HG02759 (cell line): ENCODE data around the gene PIP4K2B.
A peak's percentile ranks its signal among the peaks of the same experiment; 100 is the strongest.
"Not testable (repeated sequence)": the region's sequence is repeated elsewhere in the genome, so short reads cannot be mapped to it uniquely, and the experiment has no call there.

Experiments used
- ATAC-seq: cut with Tn5 transposase; IDR thresholded peaks from one replicate; pipeline ENCODE4 v1.9.1; 2021; ENCODE audit warnings: mild to moderate bottlenecking, moderate library complexity; ENCODE audit not compliant: unreplicated experiment

PIP4K2B gene

DNA sequence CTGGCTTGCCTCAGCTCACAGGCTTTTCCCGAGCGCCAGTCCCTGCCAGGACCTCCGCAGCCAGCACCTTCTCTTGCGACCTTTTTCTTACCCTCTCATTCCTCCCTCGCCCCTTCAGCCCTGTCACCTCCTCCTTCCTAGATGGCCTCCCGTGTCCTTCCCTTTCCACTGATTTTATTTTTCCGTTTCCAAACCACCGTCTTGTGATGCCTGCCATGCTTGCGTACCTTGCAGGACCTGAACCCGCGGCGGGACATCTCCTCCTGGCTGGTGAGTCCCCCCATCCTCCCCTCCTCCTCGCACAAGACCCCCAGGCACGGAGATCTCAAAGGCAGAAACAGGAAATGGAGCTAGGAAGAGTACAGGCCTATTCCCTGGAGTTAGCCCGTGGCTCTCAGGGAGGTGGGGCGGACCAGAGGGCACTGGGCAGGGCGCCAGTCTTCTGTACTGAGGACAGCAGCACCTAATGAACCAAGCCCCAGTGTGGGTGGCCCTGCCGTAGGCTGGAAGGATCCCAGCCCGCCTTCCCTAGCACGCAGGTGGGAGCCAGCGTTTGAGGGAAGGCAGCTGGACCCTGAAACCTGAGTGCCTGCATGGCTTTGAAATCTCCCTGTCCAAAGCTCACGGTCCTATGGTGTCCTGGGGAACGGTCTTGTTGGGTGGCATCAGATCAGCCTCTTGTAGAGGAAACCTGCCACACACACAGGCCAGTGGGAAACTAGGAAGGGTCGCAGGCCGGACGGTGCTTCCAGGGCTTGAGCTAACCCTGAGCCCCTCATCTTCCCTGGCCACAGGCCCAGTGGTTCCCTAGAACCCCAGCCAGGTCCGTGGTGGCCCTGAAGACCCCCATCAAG, 68.6 kb downstream of the PIP4K2B start:
- no peak for ATAC-seq

GRCh38 chr17:38729886-38730525, 69.3 kb downstream of the PIP4K2B start, which contains the start of gene CISD3:
CISD3 (plus strand) TSS chr17:38730341; CDS start chr17:38730359, 18 bp downstream.
- ATAC-seq: peak; percentile 86

DNA sequence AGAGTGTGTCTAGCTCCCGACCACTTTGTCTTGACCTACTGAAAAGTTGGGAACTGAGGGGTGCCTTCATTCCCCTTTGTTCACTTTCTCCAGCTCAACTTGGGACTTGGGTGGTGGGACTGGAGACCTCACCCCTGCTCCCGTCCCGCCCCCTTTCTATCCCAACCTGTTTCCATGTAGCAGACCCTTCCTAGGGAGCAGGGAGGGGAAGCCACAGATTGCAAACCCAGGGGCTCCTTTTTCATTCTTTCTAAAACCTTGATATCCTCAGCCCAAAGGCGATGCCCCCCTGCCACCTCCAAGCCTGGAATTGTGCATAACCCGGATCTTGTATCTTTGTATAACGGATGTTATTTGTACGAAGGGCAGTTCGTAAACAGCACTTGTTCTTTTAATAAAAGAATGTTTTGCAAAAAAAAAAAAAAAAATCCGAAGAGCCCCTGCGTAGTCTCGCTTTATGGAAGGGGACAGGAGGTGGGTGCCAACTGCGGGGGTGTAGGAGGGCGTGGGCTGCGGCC, 69.9 kb downstream of the PIP4K2B start:
- ATAC-seq: no peak

DNA sequence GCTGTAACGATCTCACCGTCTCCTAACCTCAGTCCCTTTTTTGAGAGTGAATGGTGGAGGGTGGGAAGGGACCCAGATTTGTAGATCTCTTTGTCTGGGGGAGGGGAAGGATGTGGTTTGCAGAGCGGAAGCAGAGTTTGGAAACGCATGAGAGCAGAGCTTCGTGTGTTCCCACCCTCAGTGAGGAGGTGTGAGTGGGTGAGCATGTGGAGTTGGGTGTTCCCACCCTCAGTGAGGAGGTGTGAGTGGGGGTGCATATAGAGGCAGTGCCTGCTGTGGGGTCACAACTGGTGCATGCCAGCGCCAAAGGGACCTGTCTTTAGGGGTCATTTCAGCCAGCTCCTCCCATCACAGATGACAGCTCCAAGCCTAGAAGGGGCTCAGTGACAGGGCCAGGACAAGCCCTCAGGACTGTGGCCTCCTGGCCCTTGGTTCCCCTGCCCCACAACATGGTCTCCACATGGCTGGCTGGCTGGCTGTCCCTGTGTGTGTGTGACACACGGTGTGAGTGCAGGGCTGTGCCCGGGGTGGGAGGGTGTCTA, 71.0 kb downstream of the PIP4K2B start:
- ATAC-seq: no peak

- no peak for ATAC-seq
Observed at GRCh38 chr17:38727736-38728135, 71.6 kb downstream of the PIP4K2B start.

DNA sequence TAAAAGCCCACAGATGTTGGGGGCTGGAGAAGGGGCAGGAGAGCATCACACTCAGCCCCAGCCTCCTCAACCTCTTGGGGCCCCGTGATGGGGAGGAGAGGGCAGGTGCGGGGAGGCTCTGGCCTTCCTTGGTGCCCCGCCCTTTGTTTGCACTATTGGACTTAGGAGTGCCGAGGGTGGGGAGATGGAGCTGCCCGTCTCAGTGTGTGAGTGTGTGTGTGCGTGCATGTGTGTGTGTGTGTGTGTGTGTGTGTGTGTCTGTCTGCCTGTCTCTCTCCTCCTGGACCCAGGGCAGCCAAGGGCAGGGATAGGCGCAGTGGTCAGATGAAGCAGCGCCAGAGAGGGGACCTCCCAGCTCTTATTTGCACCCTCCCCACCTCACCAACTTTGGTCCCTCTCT, 73.2 kb downstream of the PIP4K2B start:
- ATAC-seq: not testable (repeated sequence)

GRCh38 chr17:38725066-38725465, 74.3 kb downstream of the PIP4K2B start:
- no peak for ATAC-seq

GRCh38 chr17:38724337-38724988, 74.9 kb downstream of the PIP4K2B start:
- ATAC-seq: no peak

GRCh38 chr17:38721802-38722201, 77.6 kb downstream of the PIP4K2B start:
- ATAC-seq: no peak

DNA sequence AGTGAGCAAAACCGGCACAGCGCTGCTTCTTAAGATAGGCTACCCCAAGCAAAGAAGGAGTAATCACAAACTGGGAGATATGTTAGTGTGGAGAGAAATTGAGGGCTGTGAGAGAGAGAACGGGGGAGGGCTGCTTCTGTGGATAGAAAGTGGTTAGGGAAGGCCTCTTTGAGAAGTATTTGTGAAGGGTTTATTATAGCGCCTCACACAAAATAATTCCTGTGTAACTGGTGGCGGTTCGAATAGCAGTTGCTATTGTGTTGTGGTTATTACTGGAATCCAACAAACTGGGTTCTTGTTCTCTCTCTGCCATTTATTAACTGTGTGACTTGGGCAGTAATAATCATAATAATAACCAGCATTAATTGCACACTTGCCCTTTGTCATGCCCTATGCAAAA, 78.4 kb downstream of the PIP4K2B start:
- no peak for ATAC-seq

- no peak for ATAC-seq
Observed at GRCh38 chr17:38719943-38720641, 79.3 kb downstream of the PIP4K2B start.

GRCh38 chr17:38719289-38719942, 79.9 kb downstream of the PIP4K2B start:
- no peak for ATAC-seq

- no peak for ATAC-seq
Observed at GRCh38 chr17:38717139-38717745, 82.1 kb downstream of the PIP4K2B start.

DNA sequence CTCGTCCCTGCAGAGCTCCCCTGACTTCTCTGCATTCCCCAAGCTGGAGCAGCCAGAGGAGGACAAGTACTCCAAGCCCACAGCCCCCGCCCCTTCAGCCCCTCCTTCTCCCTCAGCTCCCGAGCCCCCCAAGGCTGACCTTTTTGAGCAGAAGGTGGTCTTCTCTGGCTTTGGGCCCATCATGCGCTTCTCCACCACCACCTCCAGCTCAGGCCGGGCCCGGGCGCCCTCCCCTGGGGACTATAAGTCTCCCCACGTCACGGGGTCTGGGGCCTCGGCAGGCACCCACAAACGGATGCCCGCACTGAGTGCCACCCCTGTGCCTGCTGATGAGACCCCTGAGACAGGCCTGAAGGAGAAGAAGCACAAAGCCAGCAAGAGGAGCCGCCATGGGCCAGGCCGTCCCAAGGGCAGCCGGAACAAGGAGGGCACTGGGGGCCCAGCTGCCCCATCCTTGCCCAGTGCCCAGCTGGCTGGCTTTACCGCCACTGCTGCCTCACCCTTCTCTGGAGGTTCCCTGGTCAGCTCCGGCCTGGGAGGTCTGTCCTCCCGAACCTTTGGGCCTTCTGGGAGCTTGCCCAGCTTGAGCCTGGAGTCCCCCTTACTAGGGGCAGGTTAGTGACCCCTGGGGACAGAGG, 82.9 kb downstream of the PIP4K2B start:
- no peak for ATAC-seq
